HepG2 (cell line): ENCODE data around the gene SDK2. TPM values are rescaled to one million over a fixed set of nuclear protein-coding genes. Genes with fewer than 3 reads are reported as not detected.
A peak's percentile ranks its signal among the peaks of the same experiment; 100 is the strongest.

Experiments used
- ATAC-seq: fragments of 200-7000 bp; cut with Tn5 transposase; 3 replicates; pipeline ENCODE4 v1.9.1; 2020; ENCODE audit warnings: mild to moderate bottlenecking, moderate library complexity
- BruUV-seq: library from RNA; stranded (reverse); fragments of 400-500 nt; replicated peaks from 2 replicates; lab custom pipeline; 2021; lab: Mats Ljungman, UMichigan
- CTCF ChIA-PET: fragments of 300-600 bp; formaldehyde crosslinking; extraction: SDS; loops from one replicate; lab custom pipeline; 2021; ENCODE audit warnings: low total read pairs, inconsistent platforms, low intra/inter-chr PET ratio; lab: Yijun Ruan, JAX
- POLR2A ChIA-PET: fragments of 350-600 bp; sonication (Branson Sonifier 250); formaldehyde crosslinking; loops from one replicate; lab custom pipeline; 2020; ENCODE audit warnings: antibody characterized with exemption, inconsistent platforms; lab: Yijun Ruan, JAX
- DNase-seq: peaks from one replicate; pipeline ENCODE4 v3.0.0-alpha.2; 2015; ENCODE audit warnings: low spot score
- FAIRE-seq: peaks from 3 replicates; lab custom pipeline; 2011; peaks lifted over from hg19 to GRCh38; lab: Jason Lieb, UNC
- H2AFZ ChIP-seq: one replicate; pipeline ENCODE4 v1.6.1; 2011; ENCODE audit warnings: low read length, inconsistent platforms
- H3K27ac ChIP-seq: fragments of 300-600 bp; 3 replicates; pipeline ENCODE4 v1.8.0; 2011; ENCODE audit warnings: mixed run types, mild to moderate bottlenecking, mixed read lengths, low read length, inconsistent platforms; ENCODE audit not compliant: insufficient read depth; ENCODE audit errors: extremely low read length
- H3K27me3 ChIP-seq, 2 experiments: fragments of 200-600 bp in 1 of 2; 2 replicates in 1 of 2; 3 replicates in 1 of 2; pipeline versions ENCODE4 v1.6.0 to v1.8.0; 2011; ENCODE audit warnings: low read length in 2 of 2, mild to moderate bottlenecking in 2 of 2, moderate library complexity in 2 of 2, inconsistent platforms in 1 of 2; ENCODE audit not compliant: insufficient read depth in 2 of 2, control insufficient read depth in 1 of 2
- H3K36me3 ChIP-seq, 2 experiments: fragments of 200-600 bp in 1 of 2; replicated peaks in 1 of 2; 2 replicates in 1 of 2; 3 replicates in 1 of 2; pipeline versions ENCODE4 v1.5.1 to v1.8.0; 2011; ENCODE audit warnings: low read length in 2 of 2, inconsistent platforms in 1 of 2; ENCODE audit not compliant: insufficient read depth in 2 of 2, control insufficient read depth in 1 of 2
- H3K4me1 ChIP-seq: 2 replicates; pipeline ENCODE4 v1.5.1; 2012; ENCODE audit warnings: low read length, inconsistent platforms; ENCODE audit not compliant: insufficient read depth
- H3K4me2 ChIP-seq: 2 replicates; pipeline ENCODE4 v1.6.0; 2011; ENCODE audit warnings: low read depth, low read length, inconsistent platforms
- H3K4me3 ChIP-seq, 3 experiments: fragments of 200-600 bp in 1 of 3; sonication (generic), shearing (Covaris generic) in 1 of 3; replicated peaks in 1 of 3; 2 replicates each; pipeline ENCODE4 v1.5.1; 2011 to 2016; ENCODE audit warnings: low read length in 3 of 3, inconsistent platforms in 2 of 3, low read depth in 2 of 3, mild to moderate bottlenecking in 2 of 3, control low read depth in 1 of 3, mixed read lengths in 1 of 3; ENCODE audit not compliant: insufficient read depth in 1 of 3
- H3K79me2 ChIP-seq: one replicate; pipeline ENCODE4 v1.6.1; 2011; ENCODE audit warnings: low read length, inconsistent platforms; ENCODE audit not compliant: insufficient read depth
- H3K9ac ChIP-seq: 2 replicates; pipeline ENCODE4 v1.6.0; 2011; ENCODE audit warnings: mild to moderate bottlenecking, low read depth, low read length, inconsistent platforms; ENCODE audit not compliant: insufficient read depth
- H3K9me3 ChIP-seq: 2 replicates; pipeline ENCODE4 v1.5.1; 2012; ENCODE audit warnings: mild to moderate bottlenecking, low read length
- H4K20me1 ChIP-seq: 2 replicates; pipeline ENCODE4 v1.6.0; 2011; ENCODE audit warnings: inconsistent platforms, mild to moderate bottlenecking, low read length, moderate library complexity; ENCODE audit not compliant: insufficient read depth
- HOXA9 ChIP-seq: sonication (generic); formaldehyde crosslinking; IDR thresholded peaks from 2 replicates; pipeline ENCODE4 v1.8.1; 2022; ENCODE audit warnings: missing genetic modification reagents, mild to moderate bottlenecking, moderate library complexity, borderline replicate concordance
- JDP2 ChIP-seq: sonication (generic); formaldehyde crosslinking; IDR thresholded peaks from 2 replicates; pipeline ENCODE4 v1.8.1; 2022; ENCODE audit warnings: missing genetic modification reagents, borderline replicate concordance
- MAX ChIP-seq: IDR thresholded peaks from 2 replicates; pipeline ENCODE4 v1.6.1; 2012; ENCODE audit warnings: inconsistent platforms
- MXI1 ChIP-seq: IDR thresholded peaks from 3 replicates; pipeline ENCODE4 v1.6.1; 2012; ENCODE audit warnings: low read depth, low read length, inconsistent platforms, borderline replicate concordance
- POLR2G ChIP-seq: fragments of 200-400 bp; formaldehyde crosslinking; IDR thresholded peaks from 2 replicates; pipeline ENCODE4 v1.6.1; 2018; ENCODE audit warnings: mild to moderate bottlenecking, low read depth, low read length, moderate library complexity
- SOX5 ChIP-seq: IDR thresholded peaks from 2 replicates; pipeline ENCODE4 v1.6.1; 2016; ENCODE audit warnings: borderline replicate concordance
- ZNF501 ChIP-seq: sonication (generic); formaldehyde crosslinking; IDR thresholded peaks from 2 replicates; pipeline ENCODE4 v1.5.1; 2020; ENCODE audit warnings: mild to moderate bottlenecking, moderate library complexity, missing genetic modification reagents
- ZNF552 ChIP-seq: sonication (generic); formaldehyde crosslinking; IDR thresholded peaks from 2 replicates; pipeline ENCODE4 v1.9.0; 2022; ENCODE audit warnings: missing genetic modification reagents, mild to moderate bottlenecking, borderline replicate concordance
- ZNF784 ChIP-seq: sonication (generic); formaldehyde crosslinking; IDR thresholded peaks from 2 replicates; pipeline ENCODE4 v1.5.1; 2020; ENCODE audit warnings: missing genetic modification reagents, mild to moderate bottlenecking, borderline replicate concordance
- WGBS: methylation state at CpG from one replicate; pipeline ENCODE4 v1.1.6; 2017; ENCODE audit warnings: low lambda C conversion rate; 5-methylcytosine and 5-hydroxymethylcytosine counted together
- in situ Hi-C: cut with HindIII; loops from 2 replicates; pipeline ENCODE4 v1.10.0; 2017; ENCODE audit warnings: low pct_unique_long_range_greater_than_20kb; ENCODE audit not compliant: extremely low pct_ligation_motif_present
- intact Hi-C: fragments of 100-400 bp; cut with micrococcal nuclease; formaldehyde crosslinking; loops from one replicate; pipeline ENCODE4 v1.10.0; 2022; ENCODE audit not compliant: unreplicated experiment
- polyA plus RNA-seq, 8 experiments: library from polyadenylated mRNA; depleted of rRNA in 3 of 8; stranded (reverse) in 7 of 8; unstranded in 1 of 8; fragments of >200 nt; fragmentation: Illumina TruSeq in 4 of 8; extraction: Trizol in 4 of 8; gene quantifications; 2 replicates each; pipeline versions ENCODE4 v1.2.1 to v1.2.3, GENCODE V29; 2011 to 2016; ENCODE audit warnings: low read depth in 4 of 8, missing spikeins in 1 of 8, mixed read lengths in 1 of 8; ENCODE audit not compliant: insufficient read depth in 1 of 8
- total RNA-seq, 5 experiments: library from RNA; depleted of rRNA; stranded (reverse); fragments of >200 nt; fragmentation: Illumina TruSeq; extraction: Trizol; gene quantifications; 2 replicates each; pipeline ENCODE4 v1.2.3, GENCODE V29; 2016; ENCODE audit warnings: low read depth in 1 of 5

The SDK2 gene
- total and polyA plus RNA-seq, 2 of the 13 experiments (the other 11 are each of a cell fraction or from before 2014, with no cell fraction given) = not detected

- POLR2A ChIA-PET = interaction anchor here (1.1 to 1.7 kb wide), 4 partner anchors 10 to 97 kb away, joined by 3 to 8 read pairs (median 6); partner anchors contain the start of gene CPSF4L
- intact Hi-C loops (no loop called here), in situ Hi-C loops (no loop called here)
- FAIRE-seq (no peak), ATAC-seq (peak; percentile 19), DNase-seq (no peak)
- Histone ChIP-seq H3K27me3 (peaks cover 32 to 82% of the 10 kb centered on the region in 2 experiments), H3K4me2 (peak overlapping the region; percentile 57; the same call in 1 of the 2 replicates), H3K36me3 (no peaks in the 10 kb centered on the region), H3K4me3 (peak overlapping the region in 1 of 3 experiments; percentile 32; a peak in 1 of 6 replicates), H3K9me3 (no peaks in the 10 kb centered on the region), H3K27ac (no peak overlapping the region), H3K79me2 (no peaks in the 10 kb centered on the region), H3K9ac (no peak overlapping the region), H3K4me1 (peaks cover 50% of the 10 kb centered on the region), H2AFZ (no peak overlapping the region), H4K20me1 (no peaks in the 10 kb centered on the region)
- CTCF ChIA-PET = interaction anchor here (1.5 kb wide), 2 partner anchors 10 to 103 kb away, joined by 4 to 9 read pairs; no protein-coding TSS in a partner anchor
- 10% methylated on average over 9 of the region's 10 CpGs for WGBS
- BruUV-seq = no TSS peak
- TF ChIP-seq SOX5 (CRISPR knock-in tag) = no peak
- no peak for TF ChIP-seq ZNF552 (CRISPR knock-in tag)
- no peak for TF ChIP-seq HOXA9 (CRISPR knock-in tag)
- TF ChIP-seq MXI1 = no peak
- no peak for TF ChIP-seq POLR2G
- TF ChIP-seq JDP2 (CRISPR knock-in tag) = no peak
- no peak for TF ChIP-seq ZNF784 (CRISPR knock-in tag)
- 0 out of 2 replicates have a peak, but pooled peaks have one; percentile 6 for TF ChIP-seq ZNF501 (CRISPR knock-in tag)
- TF ChIP-seq MAX = 0 out of 2 replicates have a peak, but pooled peaks have one; percentile 3
These were observed 284.9 kb downstream of the SDK2 start for GRCh38 chr17:73359352-73359751.
